GM18861 (cell line): ENCODE measurements around the gene ULBP3.

ENCODE experiments used
- ATAC-seq: cut with Tn5 transposase; IDR thresholded peaks from one replicate; pipeline ENCODE4 v1.9.1; 2021; ENCODE audit not compliant: unreplicated experiment

Gene ULBP3

DNA sequence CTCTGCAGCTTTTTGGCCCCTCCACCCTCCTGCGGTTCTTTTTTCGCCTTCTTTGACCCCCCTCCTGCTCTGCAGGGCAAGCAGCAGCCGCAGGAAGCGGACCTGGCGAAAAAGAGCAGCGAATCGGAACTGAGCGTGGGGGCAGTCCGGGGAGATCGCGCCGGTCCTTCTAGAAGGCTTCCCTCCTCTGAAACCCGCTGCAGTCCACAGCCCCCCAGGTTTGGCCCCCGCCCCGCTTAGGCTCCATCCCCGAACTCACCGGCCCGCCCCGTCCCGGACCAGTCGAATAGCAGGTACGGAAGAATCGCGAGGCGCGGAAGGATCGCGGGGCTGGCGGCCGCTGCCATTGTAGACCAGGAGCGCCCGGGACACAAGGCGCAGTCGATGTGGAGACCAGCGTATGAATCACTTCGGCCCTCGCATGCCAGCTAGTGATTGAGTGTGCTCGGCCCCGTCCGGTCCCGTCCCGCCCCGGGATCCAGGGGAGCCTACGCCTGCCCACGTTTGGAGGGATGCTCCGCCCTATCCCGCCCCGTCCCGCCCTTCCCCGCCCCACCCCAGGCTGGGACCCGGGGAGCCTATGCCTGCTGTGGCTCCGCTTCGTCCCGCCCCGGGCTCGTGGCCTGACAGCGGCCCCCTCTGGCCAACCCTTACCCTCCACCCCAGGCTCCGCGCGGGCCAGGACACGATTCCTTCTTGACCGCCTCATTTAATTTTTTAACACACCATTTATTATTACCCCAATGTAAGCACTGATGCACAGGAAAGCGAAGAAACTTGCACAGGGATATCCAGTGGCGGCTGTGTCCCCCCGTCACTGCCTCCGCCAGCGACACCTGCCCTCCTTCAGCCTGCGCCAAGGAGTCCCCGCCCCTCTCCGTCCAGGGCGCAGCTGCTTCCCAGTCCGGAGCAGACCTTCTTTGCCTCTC is at the start of gene ULBP3:
Gene ULBP3 (minus strand): TSS at position 402 of the 929 bp plus-strand sequence. CDS start 55 bp downstream, at position 347.
- peak; percentile 84 for ATAC-seq

DNA sequence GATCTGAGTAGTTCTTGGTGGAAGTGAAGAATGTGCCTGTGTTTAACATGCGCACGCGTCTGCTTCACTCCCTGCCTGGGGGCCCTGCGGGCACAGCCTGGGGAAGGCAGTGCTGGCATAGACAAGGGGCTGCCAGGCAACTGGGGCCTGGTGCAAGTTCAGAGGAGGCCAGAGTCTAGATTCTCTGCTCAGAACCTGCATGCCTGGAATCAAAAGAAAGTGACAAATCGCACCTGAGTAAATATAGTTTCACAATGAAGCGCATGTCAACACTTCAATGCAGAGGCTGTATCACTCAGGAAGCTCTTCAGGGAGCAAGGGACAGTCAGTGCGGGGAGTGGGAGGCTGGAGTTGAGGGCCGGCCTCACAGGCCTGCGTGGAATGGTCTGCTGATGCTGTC is 49.7 kb upstream of the ULBP3 start:
- no peak for ATAC-seq

- no peak for ATAC-seq
Observed at GRCh38 chr6:150118203-150118602, 49.3 kb upstream of the ULBP3 start.

DNA sequence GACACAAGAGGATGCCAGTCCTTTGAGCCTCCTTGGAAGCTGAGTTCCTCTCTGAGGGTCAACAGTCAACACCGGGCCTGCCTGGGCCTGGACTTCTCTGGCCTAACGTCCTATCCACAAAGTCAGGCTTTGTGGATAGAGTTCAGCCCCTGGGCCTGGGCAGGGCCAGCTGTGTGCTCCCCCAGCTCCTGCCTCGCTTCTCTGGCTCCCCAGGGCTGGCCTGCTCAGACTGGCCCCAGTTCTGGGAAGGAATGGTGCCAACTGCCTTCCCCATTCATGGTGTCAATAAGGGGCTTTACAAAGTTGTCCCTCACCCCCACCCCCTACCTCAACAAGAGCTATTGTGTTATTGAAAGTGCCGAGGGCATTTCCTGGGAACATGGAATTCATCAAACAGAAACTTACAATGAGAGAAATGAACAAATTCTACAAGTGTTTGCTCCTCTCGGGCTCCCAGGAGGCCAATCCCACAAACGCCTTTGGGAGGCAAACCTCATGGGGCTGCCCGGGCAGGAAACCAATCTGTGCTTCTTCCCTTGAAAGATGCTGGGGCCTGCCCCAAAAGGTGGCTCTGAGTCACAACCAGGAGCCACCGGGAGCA is 47.4 kb upstream of the ULBP3 start:
- ATAC-seq = no peak

DNA sequence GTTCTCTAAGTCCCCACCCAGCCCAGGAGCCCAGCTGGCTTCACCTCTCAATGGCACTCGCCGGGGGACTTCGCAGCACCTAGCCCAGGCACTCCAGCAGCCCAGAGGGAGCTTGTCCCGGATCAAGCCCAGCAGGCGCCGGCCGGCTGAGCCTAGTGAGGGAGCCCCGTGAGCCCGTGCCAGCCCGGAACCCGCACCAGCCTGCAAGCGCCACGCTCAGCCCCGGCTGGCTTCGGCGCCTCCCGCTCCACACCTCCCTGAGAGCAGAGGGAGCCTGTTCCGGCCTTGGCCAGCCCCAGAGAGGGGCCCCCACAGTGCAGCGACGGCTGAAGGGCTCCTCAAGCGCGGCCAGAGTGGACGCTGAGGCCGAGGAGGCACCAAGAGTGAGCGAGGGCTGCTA is 46.8 kb upstream of the ULBP3 start:
- ATAC-seq = no peak

GRCh38 chr6:150112233-150112632 is 43.3 kb upstream of the ULBP3 start:
- ATAC-seq = no peak

- ATAC-seq = no peak
Observed at GRCh38 chr6:150102750-150103270, 33.9 kb upstream of the ULBP3 start.

GRCh38 chr6:150100745-150101144 is 31.8 kb upstream of the ULBP3 start:
- no peak for ATAC-seq

GRCh38 chr6:150099953-150100352 is 31.0 kb upstream of the ULBP3 start:
- ATAC-seq = no peak

- no peak for ATAC-seq
Observed at GRCh38 chr6:150099546-150099945, 30.6 kb upstream of the ULBP3 start.

- ATAC-seq = no peak
Observed at GRCh38 chr6:150098155-150098554, 29.2 kb upstream of the ULBP3 start.

GRCh38 chr6:150093397-150093796 is 24.5 kb upstream of the ULBP3 start:
- ATAC-seq = no peak

DNA sequence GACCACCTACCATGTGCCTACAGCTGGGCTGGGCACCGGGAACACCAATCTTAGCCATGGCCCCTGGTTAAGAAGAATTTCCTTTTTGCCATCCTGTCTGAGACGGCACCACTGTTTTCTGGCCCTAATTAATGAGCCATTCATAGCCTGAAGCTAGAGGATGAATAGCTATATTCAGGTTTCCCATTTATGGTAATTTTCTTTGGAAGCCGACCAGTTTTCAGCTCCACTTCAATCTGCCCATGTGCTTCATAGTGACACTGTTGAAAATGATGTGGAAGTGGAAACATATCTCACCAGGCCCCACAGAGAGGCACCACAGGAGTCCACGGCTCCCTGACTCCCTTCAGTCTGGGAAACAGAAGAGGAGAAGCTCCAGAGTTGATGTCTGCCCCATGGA is 22.6 kb upstream of the ULBP3 start:
- no peak for ATAC-seq

- ATAC-seq = no peak
Observed at GRCh38 chr6:150090328-150090727, 21.4 kb upstream of the ULBP3 start.

GRCh38 chr6:150088481-150089154 is 19.7 kb upstream of the ULBP3 start:
- no peak for ATAC-seq

GRCh38 chr6:150087336-150087735 is 18.4 kb upstream of the ULBP3 start:
- no peak for ATAC-seq

DNA sequence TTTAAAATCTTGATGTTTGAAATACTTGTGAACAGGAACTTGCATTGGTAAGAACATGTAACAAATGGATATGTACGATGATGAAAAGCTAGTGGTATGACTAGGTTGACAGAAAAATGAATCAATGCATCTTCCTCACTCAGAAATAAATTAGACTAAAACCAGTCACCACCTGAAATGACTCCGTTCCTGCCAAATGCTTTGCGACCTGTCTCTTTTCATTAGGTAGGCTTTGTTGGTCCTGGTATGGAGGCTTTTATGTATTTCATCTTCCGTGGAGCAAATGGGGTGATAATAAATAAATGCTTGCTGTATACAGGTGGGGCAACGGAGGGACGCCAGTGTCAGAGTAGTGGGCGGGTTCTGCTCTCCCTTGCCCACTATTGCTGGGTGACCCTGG is 17.1 kb upstream of the ULBP3 start:
- ATAC-seq = no peak

DNA sequence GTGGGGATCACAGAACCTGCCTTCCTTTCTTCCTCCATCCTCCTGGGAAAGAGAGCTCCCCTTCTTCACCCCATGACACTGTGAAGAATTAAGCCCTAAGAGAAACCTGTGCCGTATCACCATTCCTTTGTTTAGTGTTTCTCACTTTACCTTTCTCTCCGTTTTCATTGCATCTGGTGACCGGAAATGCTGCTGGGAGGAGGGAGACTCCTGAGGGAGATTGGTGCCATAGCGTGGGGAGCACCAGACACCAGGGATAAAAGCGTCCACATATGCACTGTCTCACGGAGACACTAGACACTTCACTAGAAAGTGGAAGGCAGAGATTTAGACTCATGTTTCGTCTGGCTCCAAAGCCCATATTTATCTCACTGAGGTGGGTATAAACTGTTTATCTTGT is 15.5 kb upstream of the ULBP3 start:
- ATAC-seq = no peak

DNA sequence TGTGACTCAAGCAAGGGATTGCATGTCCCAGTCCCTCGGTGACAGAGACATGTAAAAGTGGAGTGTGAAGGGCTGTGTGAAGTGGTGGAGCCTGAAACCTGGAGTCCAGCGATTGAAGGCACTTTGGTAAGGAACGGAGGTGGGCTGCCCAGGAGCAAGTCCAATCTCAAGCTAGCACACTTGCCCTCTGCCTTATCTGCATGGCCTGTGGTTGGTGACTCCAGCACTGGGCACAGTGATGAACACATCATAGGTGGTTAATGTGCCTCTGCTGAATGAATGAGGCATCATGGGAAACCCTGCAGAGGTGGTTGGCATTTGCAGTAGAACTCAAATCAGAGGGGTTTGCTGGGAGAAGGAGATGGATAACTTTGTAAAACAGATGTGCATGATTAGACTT is 14.9 kb upstream of the ULBP3 start:
- no peak for ATAC-seq

DNA sequence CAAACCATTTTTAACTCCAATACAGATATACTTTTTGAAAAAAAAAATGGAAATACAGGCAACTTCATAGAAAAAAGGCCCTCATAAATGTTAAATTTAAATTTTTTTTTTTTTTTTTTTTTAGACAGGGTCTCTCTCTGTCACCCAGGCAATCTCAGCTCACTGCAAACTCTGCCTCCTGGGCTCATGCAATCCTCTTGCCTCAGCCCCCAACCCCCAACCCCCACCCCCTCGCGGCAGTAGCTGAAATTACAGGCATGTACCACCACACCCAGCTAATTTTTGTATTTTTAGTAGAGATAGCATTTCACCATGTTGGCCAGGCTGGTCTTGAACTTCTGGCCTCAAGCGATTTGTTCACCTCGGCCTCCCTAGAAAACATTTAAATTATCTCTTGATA is 12.8 kb upstream of the ULBP3 start:
- no peak for ATAC-seq

- no peak for ATAC-seq
Observed at GRCh38 chr6:150079604-150080003, 10.7 kb upstream of the ULBP3 start.

DNA sequence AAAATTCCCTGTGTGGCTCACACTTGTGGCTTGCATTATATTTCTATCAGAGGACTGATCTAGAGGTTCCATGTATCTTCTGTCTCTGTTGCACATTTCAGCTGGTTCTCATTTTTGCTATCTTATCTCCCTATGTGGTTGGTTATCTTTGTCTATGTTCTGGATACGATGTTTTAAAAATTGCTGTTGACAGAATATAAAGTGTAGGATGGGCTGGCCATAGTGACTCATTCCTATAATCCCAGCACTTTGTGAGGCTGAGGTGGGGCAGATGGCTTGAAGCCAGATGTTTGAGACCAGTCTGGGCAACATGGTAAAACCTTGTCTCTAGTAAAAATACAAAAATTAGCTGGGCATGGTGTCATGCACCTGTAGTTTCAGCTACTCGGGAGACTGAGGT is 9.9 kb upstream of the ULBP3 start:
- no peak for ATAC-seq
